Measurements from ENCODE around the gene ZDHHC19. TPM values are rescaled to one million over a fixed set of nuclear protein-coding genes. Genes with fewer than 3 reads are reported as not detected.

The ZDHHC19 gene
- total and polyA plus RNA-seq, 7 donors: 0.38 to 0.99 TPM; not detected in 5

DNA sequence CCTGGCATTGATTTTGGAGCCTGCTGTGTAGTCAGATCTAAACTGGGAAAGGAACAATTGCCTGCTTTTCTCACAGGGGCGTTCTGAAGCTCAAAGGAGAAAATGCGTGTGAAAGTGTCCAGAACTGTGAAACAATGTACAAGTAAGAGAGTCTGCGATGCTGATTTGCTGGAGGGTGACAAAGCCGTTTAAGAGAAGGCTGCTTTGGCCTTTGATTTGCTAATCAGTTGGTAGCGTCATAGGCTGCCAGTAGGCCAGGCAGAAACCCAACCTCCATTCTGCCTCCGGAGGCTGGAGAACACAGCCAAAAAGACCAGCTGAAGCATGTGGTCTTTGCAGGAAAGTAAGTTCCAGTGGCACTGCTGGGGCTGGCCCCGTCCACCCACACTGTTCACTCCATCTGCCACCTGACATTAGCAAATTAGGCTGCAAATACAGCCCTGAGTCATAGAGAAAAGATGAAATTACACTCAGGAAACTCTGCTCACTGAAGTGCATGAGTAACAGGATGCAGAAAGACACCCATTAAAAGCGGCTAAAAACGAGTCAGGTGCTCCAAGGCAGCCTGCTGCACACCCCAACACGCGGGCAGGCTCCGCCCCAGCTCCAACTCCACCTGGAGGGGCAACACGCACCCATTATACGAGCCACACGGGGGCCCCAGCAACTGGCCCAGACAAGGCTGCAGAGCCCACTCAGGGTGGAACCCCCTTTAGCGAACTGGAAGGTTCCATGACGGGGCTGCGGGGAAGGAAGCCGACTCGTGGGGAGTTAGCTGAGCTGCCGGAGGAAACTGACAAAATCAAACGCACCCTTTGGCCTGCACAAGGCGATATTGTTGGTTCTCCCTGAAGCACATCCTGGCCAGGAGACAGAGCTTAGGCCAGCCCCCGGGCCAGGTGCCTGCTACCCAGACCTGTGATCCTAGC lies 31.6 kb downstream of the ZDHHC19 start:
- TF ChIP-seq POLR2AphosphoS5 (IDR thresholded peaks at IDR 0.05) (no peak), EP300 (IDR thresholded peaks at IDR 0.05) (no peak), POLR2A (IDR thresholded peaks at IDR 0.05) (no peak), CTCF (IDR thresholded peaks at IDR 0.05) (no peak)
- Histone ChIP-seq H3K9me3 (no peaks in the 10 kb centered on the region), H3K4me1 (no peaks in the 10 kb centered on the region), H3K27ac (no peak overlapping the region), H3K27me3 (no peaks in the 10 kb centered on the region), H3K4me3 (no peak overlapping the region), H3K36me3 (no peaks in the 10 kb centered on the region)
- intact Hi-C loops (cut with DNase I): no loop called here
- DNase-seq: no peak
- WGBS, 2 donors: 29% methylated on average over 24 of the region's 24 CpGs

- no peak for DNase-seq
- TF ChIP-seq POLR2A (IDR thresholded peaks at IDR 0.05) (no peak), POLR2AphosphoS5 (IDR thresholded peaks at IDR 0.05) (no peak)
- H3K36me3 ChIP-seq: no peaks in the 10 kb centered on the region
- intact Hi-C loops (cut with DNase I): no loop called here
- H3K27ac ChIP-seq: no peak overlapping the region
- no peaks in the 10 kb centered on the region for H3K9me3 ChIP-seq
- H3K27me3 ChIP-seq: no peaks in the 10 kb centered on the region
- H3K4me3 ChIP-seq: no peak overlapping the region
- H3K4me1 ChIP-seq: no peaks in the 10 kb centered on the region
- 23 to 65% methylated on average over 6 of the region's 6 CpGs for WGBS, 2 donors
Observed at GRCh38 chr3:196178993-196179379, 32.2 kb downstream of the ZDHHC19 start.

GRCh38 chr3:196177967-196178366 lies 33.2 kb downstream of the ZDHHC19 start:
- H3K4me3 ChIP-seq: no peak overlapping the region
- intact Hi-C loops (cut with DNase I): no loop called here
- no peak overlapping the region for H3K27ac ChIP-seq
- no peaks in the 10 kb centered on the region for H3K36me3 ChIP-seq
- WGBS, 2 donors: 14 to 52% methylated on average over 4 of the region's 4 CpGs
- H3K27me3 ChIP-seq: no peaks in the 10 kb centered on the region
- TF ChIP-seq CTCF (IDR thresholded peaks at IDR 0.05) (no peak), EP300 (IDR thresholded peaks at IDR 0.05) (no peak), POLR2AphosphoS5 (IDR thresholded peaks at IDR 0.05) (no peak), POLR2A (IDR thresholded peaks at IDR 0.05) (no peak)
- H3K9me3 ChIP-seq: no peaks in the 10 kb centered on the region
- no peak for DNase-seq
- no peaks in the 10 kb centered on the region for H3K4me1 ChIP-seq

- intact Hi-C loops (cut with DNase I): no loop called here
- 20 to 72% methylated on average over 16 of the region's 16 CpGs for WGBS, 2 donors
- H3K4me3 ChIP-seq: no peak overlapping the region
- DNase-seq: no peak
- TF ChIP-seq POLR2A (IDR thresholded peaks at IDR 0.05) (no peak), EP300 (IDR thresholded peaks at IDR 0.05) (no peak), CTCF (IDR thresholded peaks at IDR 0.05) (no peak), POLR2AphosphoS5 (IDR thresholded peaks at IDR 0.05) (no peak)
- H3K9me3 ChIP-seq: no peaks in the 10 kb centered on the region
- H3K4me1 ChIP-seq: no peaks in the 10 kb centered on the region
- H3K27ac ChIP-seq: peak overlapping the region in 1 of 4 donors; percentile 19
- H3K36me3 ChIP-seq: no peaks in the 10 kb centered on the region
- no peaks in the 10 kb centered on the region for H3K27me3 ChIP-seq
Observed at GRCh38 chr3:196177567-196177966, 33.6 kb downstream of the ZDHHC19 start.

GRCh38 chr3:196175722-196176121 lies 35.5 kb downstream of the ZDHHC19 start:
- no peak for DNase-seq
- 88 to 92% methylated on average over 9 of the region's 9 CpGs for WGBS, 2 donors
- intact Hi-C loops (cut with DNase I): no loop called here

More at GRCh38 chr3:196175722-196176121, 35.5 kb downstream of the ZDHHC19 start:
- no peak for TF ChIP-seq POLR2AphosphoS5 (IDR thresholded peaks at IDR 0.05)
- TF ChIP-seq EP300 (IDR thresholded peaks at IDR 0.05): no peak
- TF ChIP-seq POLR2A (IDR thresholded peaks at IDR 0.05): no peak
- TF ChIP-seq CTCF (IDR thresholded peaks at IDR 0.05): no peak
- H3K27ac ChIP-seq: no peak overlapping the region
- H3K4me1 ChIP-seq: no peaks in the 10 kb centered on the region
- no peak overlapping the region for H3K4me3 ChIP-seq
- no peaks in the 10 kb centered on the region for H3K9me3 ChIP-seq
- H3K36me3 ChIP-seq: no peaks in the 10 kb centered on the region
- no peaks in the 10 kb centered on the region for H3K27me3 ChIP-seq
